Testis (tissue), 3 donors: ENCODE data around the gene IGFBP7. TPM values are rescaled to one million over a fixed set of nuclear protein-coding genes. Genes with fewer than 3 reads are reported as not detected.
"Not testable (repeated sequence)": the region's sequence is repeated elsewhere in the genome, so short reads cannot be mapped to it uniquely, and the experiment has no call there.

Source experiments
- DNase-seq: peaks from one replicate; pipeline ENCODE4 v3.0.0-alpha.2; 2019
- H3K27ac ChIP-seq, 2 donors: fragments of 200-600 bp; sonication (generic); one replicate each; pipeline ENCODE4 v1.5.1; 2019
- H3K27me3 ChIP-seq: fragments of 200-600 bp; sonication (generic); one replicate; pipeline ENCODE4 v1.5.1; 2019
- H3K36me3 ChIP-seq: fragments of 200-600 bp; sonication (generic); one replicate; pipeline ENCODE4 v1.5.1; 2017; ENCODE audit warnings: low read depth; ENCODE audit errors: missing control alignments
- H3K4me1 ChIP-seq: fragments of 200-600 bp; sonication (generic); one replicate; pipeline ENCODE4 v1.5.1; 2019
- H3K4me3 ChIP-seq, 2 donors: fragments of 200-600 bp; sonication (generic); one replicate each; pipeline ENCODE4 v1.5.1; 2017 to 2019
- H3K9me3 ChIP-seq: fragments of 200-600 bp; sonication (generic); one replicate; pipeline ENCODE4 v1.5.1; 2017
- CTCF ChIP-seq, 3 experiments: fragments of 450-650 bp in 2 of 3; fragments of 200-600 bp in 1 of 3; sonication (generic) in 1 of 3; IDR thresholded peaks; one replicate each; pipeline ENCODE4 v1.5.1; 2016 to 2019; ENCODE audit warnings: antibody characterized with exemption in 3 of 3, mild to moderate bottlenecking in 2 of 3, moderate library complexity in 1 of 3
- POLR2A ChIP-seq: fragments of 450-650 bp; IDR thresholded peaks from one replicate; pipeline ENCODE4 v1.6.1; 2017; ENCODE audit warnings: antibody characterized with exemption, mild to moderate bottlenecking, moderate library complexity
- WGBS, 2 donors: methylation state at CpG; one replicate each; pipeline ENCODE4 v1.1.5; 2018; 5-methylcytosine and 5-hydroxymethylcytosine counted together
- intact Hi-C: fragments of 100-400 bp; cut with DNase I; formaldehyde crosslinking; loops from one replicate; pipeline ENCODE4 v1.15.1; 2023; ENCODE audit warnings: low total_unique reads
- polyA plus RNA-seq: library from polyadenylated mRNA; stranded (reverse); fragments of 350-450 nt; fragmentation: Illumina TruSeq; extraction: RNeasy Lipid Tissue Mini Kit (QIAGEN cat#74804); gene quantifications from one replicate; pipeline ENCODE4 v1.2.3, GENCODE V29; 2014; ENCODE audit warnings: low read depth, low replicate concordance; ENCODE audit not compliant: insufficient read depth
- total RNA-seq, 2 donors: library from RNA; depleted of rRNA; stranded (reverse); fragments of >200 nt; gene quantifications; one replicate each; pipeline ENCODE4 v1.2.3, GENCODE V29; 2016

IGFBP7 gene
- total and polyA plus RNA-seq, 3 donors from 2014 or later = 451 to 817 (median 531) TPM

GRCh38 chr4:57055886-57056285, 54.3 kb downstream of the IGFBP7 start:
- Histone ChIP-seq H3K4me3 (no peak overlapping the region), H3K27me3 (no peaks in the 10 kb centered on the region), H3K27ac (peak overlapping the region in 1 of 2 donors; percentile 55), H3K9me3 (no peaks in the 10 kb centered on the region), H3K36me3 (no peaks in the 10 kb centered on the region), H3K4me1 (peaks cover 23% of the 10 kb centered on the region)
- DNase-seq = no peak
- WGBS, 2 donors = 47 to 62% methylated on average over 11 to 14 of the region's 14 CpGs
- intact Hi-C loops = no loop called here
- no peak for TF ChIP-seq POLR2A
- no peak for TF ChIP-seq CTCF (IDR thresholded peaks at IDR 0.05)

GRCh38 chr4:57053508-57053907, 56.7 kb downstream of the IGFBP7 start:
- no peaks in the 10 kb centered on the region for H3K27me3 ChIP-seq
- TF ChIP-seq POLR2A = no peak
- TF ChIP-seq CTCF (IDR thresholded peaks at IDR 0.05) = no peak
- 43 to 71% methylated on average over 5 of the region's 5 CpGs for WGBS, 2 donors
- H3K36me3 ChIP-seq = no peaks in the 10 kb centered on the region
- intact Hi-C loops = no loop called here
- H3K4me1 ChIP-seq = peaks cover 17% of the 10 kb centered on the region
- peak overlapping the region in 1 of 2 donors; percentile 68 for H3K27ac ChIP-seq
- H3K4me3 ChIP-seq = no peak overlapping the region
- no peaks in the 10 kb centered on the region for H3K9me3 ChIP-seq
- DNase-seq = no peak

- TF ChIP-seq POLR2A = no peak
- no peak for TF ChIP-seq CTCF (IDR thresholded peaks at IDR 0.05)
- peaks cover 12% of the 10 kb centered on the region for H3K4me1 ChIP-seq
- peak overlapping the region in 1 of 2 donors; percentile 66 for H3K27ac ChIP-seq
- H3K9me3 ChIP-seq = no peaks in the 10 kb centered on the region
- no peak overlapping the region for H3K4me3 ChIP-seq
- WGBS, 2 donors = 83 to 84% methylated on average over 2 of the region's 2 CpGs
- DNase-seq = no peak
- H3K36me3 ChIP-seq = no peaks in the 10 kb centered on the region
- no peaks in the 10 kb centered on the region for H3K27me3 ChIP-seq
- intact Hi-C loops = no loop called here
Measured at GRCh38 chr4:57051524-57051923, 58.7 kb downstream of the IGFBP7 start.

GRCh38 chr4:57051095-57051494, 59.1 kb downstream of the IGFBP7 start:
- no peaks in the 10 kb centered on the region for H3K9me3 ChIP-seq
- whole genome bisulfite sequencing, 2 donors = 46 to 69% methylated on average over 3 of the region's 3 CpGs
- no peaks in the 10 kb centered on the region for H3K36me3 ChIP-seq
- no peak for DNase-seq
- H3K27ac ChIP-seq = peak overlapping the region; percentile 55 to 66
- TF ChIP-seq CTCF (IDR thresholded peaks at IDR 0.05) = no peak
- no peak for TF ChIP-seq POLR2A
- no peak overlapping the region for H3K4me3 ChIP-seq
- no peaks in the 10 kb centered on the region for H3K27me3 ChIP-seq
- intact Hi-C loops = no loop called here
- peaks cover 8% of the 10 kb centered on the region for H3K4me1 ChIP-seq

GRCh38 chr4:57048590-57049304, 61.4 kb downstream of the IGFBP7 start:
- Histone ChIP-seq H3K4me1 (peaks cover 22% of the 10 kb centered on the region), H3K27me3 (no peaks in the 10 kb centered on the region), H3K9me3 (no peaks in the 10 kb centered on the region), H3K4me3 (no peak overlapping the region), H3K27ac (peak overlapping the region in 1 of 2 donors; percentile 86), H3K36me3 (no peaks in the 10 kb centered on the region)
- 40 to 73% methylated on average over 1 of the region's 1 CpG for WGBS, 2 donors
- intact Hi-C loops = loop anchor here (10.0 kb wide), 1 partner anchor 46 kb away; no protein-coding TSS in a partner anchor
- TF ChIP-seq POLR2A (no peak), CTCF (IDR thresholded peaks at IDR 0.05) (no peak)
- no peak for DNase-seq

- intact Hi-C loops = loop anchor here (10.0 kb wide), 1 partner anchor 48 kb away; no protein-coding TSS in a partner anchor
Measured at GRCh38 chr4:57047046-57047445, 63.1 kb downstream of the IGFBP7 start.

More at GRCh38 chr4:57047046-57047445, 63.1 kb downstream of the IGFBP7 start:
- not testable (repeated sequence) for H3K27me3 ChIP-seq, H3K36me3 ChIP-seq, H3K4me3 ChIP-seq, H3K9me3 ChIP-seq, DNase-seq
- peaks cover 31% of the 10 kb centered on the region for H3K4me1 ChIP-seq
- WGBS, 2 donors = 94 to 98% methylated on average over 6 of the region's 6 CpGs
- peak overlapping the region in 1 of 2 donors; percentile 86 for H3K27ac ChIP-seq
